ENCODE data around the gene CCDC142. TPM values are rescaled to one million over a fixed set of nuclear protein-coding genes. Genes with fewer than 3 reads are reported as not detected.

CCDC142 gene
- total and polyA plus RNA-seq, 10 of the 15 experiments (the other 5 are each of a cell fraction or from before 2014, with no cell fraction given), result 0.93 to 16.9 (median 9.0) TPM

DNA sequence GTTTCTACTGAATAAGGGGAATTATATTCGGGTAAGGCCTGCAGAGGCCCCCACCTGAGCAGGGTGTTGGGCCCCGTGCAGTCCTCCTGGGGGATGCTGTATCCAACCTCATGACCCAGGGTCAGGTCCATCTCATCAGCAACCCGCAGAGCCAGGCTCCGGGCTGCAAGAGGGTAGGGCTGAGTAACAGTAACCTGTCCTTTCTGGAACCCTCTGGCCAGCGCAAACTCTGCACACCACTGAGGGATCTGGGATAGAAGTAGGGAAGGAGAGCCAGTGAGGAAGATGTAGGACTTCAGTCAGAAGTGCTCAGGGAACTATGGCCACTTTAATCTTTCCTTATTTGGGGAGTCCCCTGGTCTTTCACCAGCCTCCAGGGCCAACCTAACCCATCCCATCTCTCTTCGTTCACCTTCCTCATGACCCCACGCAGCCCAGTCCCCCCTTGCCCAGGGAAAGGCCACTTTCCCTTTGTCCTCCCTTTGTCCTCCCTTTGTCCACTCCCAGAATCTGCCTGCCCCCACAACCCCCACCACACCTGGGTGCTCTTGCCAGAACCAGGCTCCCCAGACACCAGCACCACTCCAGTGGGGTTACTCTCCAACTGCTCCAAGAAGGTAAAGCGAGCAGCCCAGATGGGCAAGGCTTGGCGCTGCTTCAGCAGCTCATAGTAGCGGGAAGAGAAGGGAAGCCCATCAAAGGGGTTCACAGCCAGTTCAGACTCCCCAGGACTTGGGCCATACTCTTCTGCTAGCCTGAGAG lies 42.3 kb upstream of the CCDC142 start (continued):
- TF ChIP-seq, protein P1, sequence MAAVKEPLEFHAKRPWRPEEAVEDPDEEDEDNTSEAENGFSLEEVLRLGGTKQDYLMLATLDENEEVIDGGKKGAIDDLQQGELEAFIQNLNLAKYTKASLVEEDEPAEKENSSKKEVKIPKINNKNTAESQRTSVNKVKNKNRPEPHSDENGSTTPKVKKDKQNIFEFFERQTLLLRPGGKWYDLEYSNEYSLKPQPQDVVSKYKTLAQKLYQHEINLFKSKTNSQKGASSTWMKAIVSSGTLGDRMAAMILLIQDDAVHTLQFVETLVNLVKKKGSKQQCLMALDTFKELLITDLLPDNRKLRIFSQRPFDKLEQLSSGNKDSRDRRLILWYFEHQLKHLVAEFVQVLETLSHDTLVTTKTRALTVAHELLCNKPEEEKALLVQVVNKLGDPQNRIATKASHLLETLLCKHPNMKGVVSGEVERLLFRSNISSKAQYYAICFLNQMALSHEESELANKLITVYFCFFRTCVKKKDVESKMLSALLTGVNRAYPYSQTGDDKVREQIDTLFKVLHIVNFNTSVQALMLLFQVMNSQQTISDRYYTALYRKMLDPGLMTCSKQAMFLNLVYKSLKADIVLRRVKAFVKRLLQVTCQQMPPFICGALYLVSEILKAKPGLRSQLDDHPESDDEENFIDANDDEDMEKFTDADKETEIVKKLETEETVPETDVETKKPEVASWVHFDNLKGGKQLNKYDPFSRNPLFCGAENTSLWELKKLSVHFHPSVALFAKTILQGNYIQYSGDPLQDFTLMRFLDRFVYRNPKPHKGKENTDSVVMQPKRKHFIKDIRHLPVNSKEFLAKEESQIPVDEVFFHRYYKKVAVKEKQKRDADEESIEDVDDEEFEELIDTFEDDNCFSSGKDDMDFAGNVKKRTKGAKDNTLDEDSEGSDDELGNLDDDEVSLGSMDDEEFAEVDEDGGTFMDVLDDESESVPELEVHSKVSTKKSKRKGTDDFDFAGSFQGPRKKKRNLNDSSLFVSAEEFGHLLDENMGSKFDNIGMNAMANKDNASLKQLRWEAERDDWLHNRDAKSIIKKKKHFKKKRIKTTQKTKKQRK (IDR thresholded peaks at IDR 0.05; ENCODE audit: low read depth, low read length), result no peak
- no peak for TF ChIP-seq TCF7 (IDR thresholded peaks at IDR 0.05; ENCODE audit: borderline replicate concordance)

DNA sequence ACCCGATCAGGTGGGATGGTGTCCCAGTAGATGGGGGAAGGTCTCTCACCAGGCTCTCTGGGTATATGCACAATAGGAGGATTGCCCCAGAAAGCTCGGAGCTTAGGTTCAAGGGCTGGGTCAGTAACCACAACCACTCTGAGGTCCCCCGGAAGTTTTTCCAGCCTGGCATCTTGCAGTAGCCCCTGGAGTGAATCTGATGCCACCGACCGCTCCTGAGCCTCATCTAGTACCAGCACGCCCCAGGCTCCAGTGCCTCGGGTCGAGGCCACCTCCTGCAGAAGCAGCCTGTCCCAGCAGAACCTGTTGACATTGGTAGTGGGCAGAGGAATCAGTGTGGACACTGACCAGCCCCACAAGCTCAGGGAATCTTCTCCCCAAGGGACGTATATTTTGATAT lies 41.2 kb upstream of the CCDC142 start:
- Histone ChIP-seq H3K4me1 (ENCODE audit: control insufficient read depth, insufficient read depth, low read length) (peaks cover 21% of the 10 kb centered on the region), H4K20me1 (ENCODE audit: control insufficient read depth, insufficient read depth) (no peaks in the 10 kb centered on the region), H3K79me2 (ENCODE audit: control insufficient read depth, insufficient read depth, low read length) (peaks cover 18% of the 10 kb centered on the region), H3K9ac (ENCODE audit: control insufficient read depth, insufficient read depth, low read length) (no peak overlapping the region), H2AFZ (ENCODE audit: control insufficient read depth, low read depth, low read length) (no peak overlapping the region), H3K4me3 (no peak overlapping the region), H3K36me3 (ENCODE audit: control insufficient read depth in 2 of 2, insufficient read depth in 2 of 2, low read length in 1 of 2) (peaks cover 12 to 17% of the 10 kb centered on the region in 2 experiments), H3K27me3 (replicated peaks in 1 of 2; ENCODE audit: control insufficient read depth in 2 of 2, insufficient read depth in 2 of 2, low read length in 1 of 2) (no peaks in the 10 kb centered on the region), H3K27ac (ENCODE audit: control insufficient read depth, insufficient read depth) (no peak overlapping the region), H3K9me3 (replicated peaks; ENCODE audit: control insufficient read depth, insufficient read depth, low read length) (no peaks in the 10 kb centered on the region), H3K4me2 (ENCODE audit: control insufficient read depth, insufficient read depth) (no peak overlapping the region)
- in situ Hi-C loops (cut with MboI), result no loop called here
- no TSS peak for BruUV-seq (replicated peaks)
- no peak for ATAC-seq
- CTCF ChIA-PET, result no interaction called here
- intact Hi-C loops (cut with micrococcal nuclease; ENCODE audit: unreplicated experiment), result no loop called here
- RAD21 ChIA-PET (ENCODE audit: unreplicated experiment), result no interaction called here
- POLR2A ChIA-PET, result no interaction called here
- SMC1A ChIA-PET (ENCODE audit: uncharacterized antibody, unreplicated experiment), result no interaction called here
- WGBS (ENCODE audit: insufficient coverage, insufficient replicate concordance, low lambda C conversion rate, missing lambda C conversion rate), result 84% methylated on average over 9 of the region's 9 CpGs
- FAIRE-seq, result no peak
- no peak for DNase-seq (ENCODE audit: low read depth, low spot score)
- TF ChIP-seq, protein P2, sequence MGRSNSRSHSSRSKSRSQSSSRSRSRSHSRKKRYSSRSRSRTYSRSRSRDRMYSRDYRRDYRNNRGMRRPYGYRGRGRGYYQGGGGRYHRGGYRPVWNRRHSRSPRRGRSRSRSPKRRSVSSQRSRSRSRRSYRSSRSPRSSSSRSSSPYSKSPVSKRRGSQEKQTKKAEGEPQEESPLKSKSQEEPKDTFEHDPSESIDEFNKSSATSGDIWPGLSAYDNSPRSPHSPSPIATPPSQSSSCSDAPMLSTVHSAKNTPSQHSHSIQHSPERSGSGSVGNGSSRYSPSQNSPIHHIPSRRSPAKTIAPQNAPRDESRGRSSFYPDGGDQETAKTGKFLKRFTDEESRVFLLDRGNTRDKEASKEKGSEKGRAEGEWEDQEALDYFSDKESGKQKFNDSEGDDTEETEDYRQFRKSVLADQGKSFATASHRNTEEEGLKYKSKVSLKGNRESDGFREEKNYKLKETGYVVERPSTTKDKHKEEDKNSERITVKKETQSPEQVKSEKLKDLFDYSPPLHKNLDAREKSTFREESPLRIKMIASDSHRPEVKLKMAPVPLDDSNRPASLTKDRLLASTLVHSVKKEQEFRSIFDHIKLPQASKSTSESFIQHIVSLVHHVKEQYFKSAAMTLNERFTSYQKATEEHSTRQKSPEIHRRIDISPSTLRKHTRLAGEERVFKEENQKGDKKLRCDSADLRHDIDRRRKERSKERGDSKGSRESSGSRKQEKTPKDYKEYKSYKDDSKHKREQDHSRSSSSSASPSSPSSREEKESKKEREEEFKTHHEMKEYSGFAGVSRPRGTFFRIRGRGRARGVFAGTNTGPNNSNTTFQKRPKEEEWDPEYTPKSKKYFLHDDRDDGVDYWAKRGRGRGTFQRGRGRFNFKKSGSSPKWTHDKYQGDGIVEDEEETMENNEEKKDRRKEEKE (IDR thresholded peaks at IDR 0.05), result no peak
- TF ChIP-seq SMC3 (IDR thresholded peaks at IDR 0.05; ENCODE audit: borderline replicate concordance, low read length), result no peak
- TF ChIP-seq, protein P3, sequence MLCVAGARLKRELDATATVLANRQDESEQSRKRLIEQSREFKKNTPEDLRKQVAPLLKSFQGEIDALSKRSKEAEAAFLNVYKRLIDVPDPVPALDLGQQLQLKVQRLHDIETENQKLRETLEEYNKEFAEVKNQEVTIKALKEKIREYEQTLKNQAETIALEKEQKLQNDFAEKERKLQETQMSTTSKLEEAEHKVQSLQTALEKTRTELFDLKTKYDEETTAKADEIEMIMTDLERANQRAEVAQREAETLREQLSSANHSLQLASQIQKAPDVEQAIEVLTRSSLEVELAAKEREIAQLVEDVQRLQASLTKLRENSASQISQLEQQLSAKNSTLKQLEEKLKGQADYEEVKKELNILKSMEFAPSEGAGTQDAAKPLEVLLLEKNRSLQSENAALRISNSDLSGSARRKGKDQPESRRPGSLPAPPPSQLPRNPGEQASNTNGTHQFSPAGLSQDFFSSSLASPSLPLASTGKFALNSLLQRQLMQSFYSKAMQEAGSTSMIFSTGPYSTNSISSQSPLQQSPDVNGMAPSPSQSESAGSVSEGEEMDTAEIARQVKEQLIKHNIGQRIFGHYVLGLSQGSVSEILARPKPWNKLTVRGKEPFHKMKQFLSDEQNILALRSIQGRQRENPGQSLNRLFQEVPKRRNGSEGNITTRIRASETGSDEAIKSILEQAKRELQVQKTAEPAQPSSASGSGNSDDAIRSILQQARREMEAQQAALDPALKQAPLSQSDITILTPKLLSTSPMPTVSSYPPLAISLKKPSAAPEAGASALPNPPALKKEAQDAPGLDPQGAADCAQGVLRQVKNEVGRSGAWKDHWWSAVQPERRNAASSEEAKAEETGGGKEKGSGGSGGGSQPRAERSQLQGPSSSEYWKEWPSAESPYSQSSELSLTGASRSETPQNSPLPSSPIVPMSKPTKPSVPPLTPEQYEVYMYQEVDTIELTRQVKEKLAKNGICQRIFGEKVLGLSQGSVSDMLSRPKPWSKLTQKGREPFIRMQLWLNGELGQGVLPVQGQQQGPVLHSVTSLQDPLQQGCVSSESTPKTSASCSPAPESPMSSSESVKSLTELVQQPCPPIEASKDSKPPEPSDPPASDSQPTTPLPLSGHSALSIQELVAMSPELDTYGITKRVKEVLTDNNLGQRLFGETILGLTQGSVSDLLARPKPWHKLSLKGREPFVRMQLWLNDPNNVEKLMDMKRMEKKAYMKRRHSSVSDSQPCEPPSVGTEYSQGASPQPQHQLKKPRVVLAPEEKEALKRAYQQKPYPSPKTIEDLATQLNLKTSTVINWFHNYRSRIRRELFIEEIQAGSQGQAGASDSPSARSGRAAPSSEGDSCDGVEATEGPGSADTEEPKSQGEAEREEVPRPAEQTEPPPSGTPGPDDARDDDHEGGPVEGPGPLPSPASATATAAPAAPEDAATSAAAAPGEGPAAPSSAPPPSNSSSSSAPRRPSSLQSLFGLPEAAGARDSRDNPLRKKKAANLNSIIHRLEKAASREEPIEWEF (IDR thresholded peaks at IDR 0.05; ENCODE audit: insufficient replicate concordance, low read depth, low read length), result no peak
- TF ChIP-seq NFXL1 (IDR thresholded peaks at IDR 0.05; ENCODE audit: borderline replicate concordance), result no peak
- TF ChIP-seq, protein P4, sequence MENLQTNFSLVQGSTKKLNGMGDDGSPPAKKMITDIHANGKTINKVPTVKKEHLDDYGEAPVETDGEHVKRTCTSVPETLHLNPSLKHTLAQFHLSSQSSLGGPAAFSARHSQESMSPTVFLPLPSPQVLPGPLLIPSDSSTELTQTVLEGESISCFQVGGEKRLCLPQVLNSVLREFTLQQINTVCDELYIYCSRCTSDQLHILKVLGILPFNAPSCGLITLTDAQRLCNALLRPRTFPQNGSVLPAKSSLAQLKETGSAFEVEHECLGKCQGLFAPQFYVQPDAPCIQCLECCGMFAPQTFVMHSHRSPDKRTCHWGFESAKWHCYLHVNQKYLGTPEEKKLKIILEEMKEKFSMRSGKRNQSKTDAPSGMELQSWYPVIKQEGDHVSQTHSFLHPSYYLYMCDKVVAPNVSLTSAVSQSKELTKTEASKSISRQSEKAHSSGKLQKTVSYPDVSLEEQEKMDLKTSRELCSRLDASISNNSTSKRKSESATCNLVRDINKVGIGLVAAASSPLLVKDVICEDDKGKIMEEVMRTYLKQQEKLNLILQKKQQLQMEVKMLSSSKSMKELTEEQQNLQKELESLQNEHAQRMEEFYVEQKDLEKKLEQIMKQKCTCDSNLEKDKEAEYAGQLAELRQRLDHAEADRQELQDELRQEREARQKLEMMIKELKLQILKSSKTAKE (IDR thresholded peaks at IDR 0.05; ENCODE audit: low read depth, poor library complexity, severe bottlenecking), result no peak

Measured in GM12878 (cell line).